Colonic mucosa (tissue), 4 donors: ENCODE data around the gene LTBP3. TPM values are rescaled to one million over a fixed set of nuclear protein-coding genes. Genes with fewer than 3 reads are reported as not detected.
A peak's percentile ranks its signal among the peaks of the same experiment; 100 is the strongest.

Experiments used
- DNase-seq: peaks from one replicate; pipeline ENCODE4 v3.0.0-alpha.2; 2020
- H3K27ac ChIP-seq: fragments of 200-600 bp; one replicate; pipeline ENCODE4 v1.8.0; 2021
- H3K27me3 ChIP-seq: fragments of 200-600 bp; one replicate; pipeline ENCODE4 v1.8.0; 2021
- H3K36me3 ChIP-seq: fragments of 200-600 bp; one replicate; pipeline ENCODE4 v1.8.0; 2021
- H3K4me1 ChIP-seq: fragments of 200-600 bp; one replicate; pipeline ENCODE4 v1.8.0; 2021; ENCODE audit warnings: mild to moderate bottlenecking
- H3K4me3 ChIP-seq: fragments of 200-600 bp; one replicate; pipeline ENCODE4 v1.8.0; 2021
- H3K9ac ChIP-seq, 2 donors: one replicate each; pipeline ENCODE4 v1.7.0; 2013; ENCODE audit warnings: control low read depth in 2 of 2, low read depth in 2 of 2, low read length in 2 of 2
- H3K9me3 ChIP-seq: fragments of 200-600 bp; one replicate; pipeline ENCODE4 v1.8.0; 2021
- CTCF ChIP-seq: fragments of 200-600 bp; IDR thresholded peaks from one replicate; pipeline ENCODE4 v1.8.0; 2022; ENCODE audit warnings: antibody characterized with exemption, mild to moderate bottlenecking
- intact Hi-C: fragments of 100-400 bp; cut with DNase I; formaldehyde crosslinking; loops from one replicate; pipeline ENCODE4 v1.14.1; 2022
- total RNA-seq, 2 donors: library from RNA; stranded (reverse); fragmentation: NEBNext Ultra II Directional in 1 of 2; extraction: Animal tissue kit (Norgen Biotek cat#: 25700) in 1 of 2; gene quantifications; one replicate each; pipeline ENCODE4 v1.2.1, GENCODE V29; 2021
- donor health status: healthy.
- donor health status: DM: no; HTN: no; CAD: no.
- donor health status: DM: no; HTN: no; CAD: no.

The LTBP3 gene
- total RNA-seq, 2 donors from 2014 or later, result 27.3 to 31.1 TPM

GRCh38 chr11:65592858-65593517, 34.8 kb upstream of the LTBP3 start:
- H3K4me3 ChIP-seq, result peak overlapping the region; percentile 17
- peak overlapping the region; percentile 54 for H3K27ac ChIP-seq
- DNase-seq, result no peak
- H3K36me3 ChIP-seq, result peaks cover 4% of the 10 kb centered on the region
- no peaks in the 10 kb centered on the region for H3K27me3 ChIP-seq
- intact Hi-C loops, result loop anchor here (5.0 kb wide), 1 partner anchor 51 kb away; no protein-coding TSS in a partner anchor
- H3K9me3 ChIP-seq, result no peaks in the 10 kb centered on the region
- TF ChIP-seq CTCF, result no peak
- peaks cover 5% of the 10 kb centered on the region for H3K4me1 ChIP-seq
- H3K9ac ChIP-seq, result peak overlapping the region; percentile 9 to 16

- H3K4me1 ChIP-seq, result peaks cover 5% of the 10 kb centered on the region
Measured at GRCh38 chr11:65591939-65592857, 34.0 kb upstream of the LTBP3 start.

GRCh38 chr11:65590240-65590738, 32.1 kb upstream of the LTBP3 start:
- intact Hi-C loops, result loop anchor here (5.0 kb wide), 1 partner anchor 48 kb away; no protein-coding TSS in a partner anchor
- H3K4me1 ChIP-seq, result peaks cover 1% of the 10 kb centered on the region

More at GRCh38 chr11:65591939-65592857, 34.0 kb upstream of the LTBP3 start:
- Histone ChIP-seq H3K27ac (peak overlapping the region; percentile 54), H3K9me3 (no peaks in the 10 kb centered on the region), H3K9ac (peak overlapping the region; percentile 9 to 16), H3K27me3 (no peaks in the 10 kb centered on the region), H3K36me3 (no peaks in the 10 kb centered on the region), H3K4me3 (peak overlapping the region; percentile 17)
- TF ChIP-seq CTCF, result no peak
- intact Hi-C loops, result loop anchor here (5.0 kb wide), 1 partner anchor 50 kb away; no protein-coding TSS in a partner anchor
- DNase-seq, result peak; percentile 75

GRCh38 chr11:65589444-65590239, 31.5 kb upstream of the LTBP3 start:
- H3K4me3 ChIP-seq, result no peak overlapping the region

More at GRCh38 chr11:65590240-65590738, 32.1 kb upstream of the LTBP3 start:
- H3K27me3 ChIP-seq, result no peaks in the 10 kb centered on the region
- H3K9me3 ChIP-seq, result no peaks in the 10 kb centered on the region
- no peak overlapping the region for H3K27ac ChIP-seq
- H3K9ac ChIP-seq, result no peak overlapping the region
- H3K4me3 ChIP-seq, result no peak overlapping the region
- TF ChIP-seq CTCF, result no peak
- H3K36me3 ChIP-seq, result no peaks in the 10 kb centered on the region
- DNase-seq, result no peak

More at GRCh38 chr11:65589444-65590239, 31.5 kb upstream of the LTBP3 start:
- DNase-seq, result no peak
- TF ChIP-seq CTCF, result no peak
- H3K27ac ChIP-seq, result no peak overlapping the region
- H3K9me3 ChIP-seq, result no peaks in the 10 kb centered on the region
- no peak overlapping the region for H3K9ac ChIP-seq
- no peaks in the 10 kb centered on the region for H3K27me3 ChIP-seq
- intact Hi-C loops, result loop anchor here (5.0 kb wide), 1 partner anchor 47 kb away; no protein-coding TSS in a partner anchor
- H3K36me3 ChIP-seq, result no peaks in the 10 kb centered on the region
- H3K4me1 ChIP-seq, result no peaks in the 10 kb centered on the region
